Stimulated activated CD4-positive, alpha-beta T cell treated with anti-CD3 and anti-CD28 coated beads, TNF-alpha, amount 100 ng/mL, for 24 hours (primary cell): ENCODE measurements around the gene BMP2K.
"Not testable (repeated sequence)": the region's sequence is repeated elsewhere in the genome, so short reads cannot be mapped to it uniquely, and the experiment has no call there.

Experiments used
- DNase-seq, 3 experiments: peaks; one replicate each; pipeline ENCODE4 v3.0.0-alpha.2; 2020; ENCODE audit warnings: low read depth in 3 of 3

The BMP2K gene

DNA sequence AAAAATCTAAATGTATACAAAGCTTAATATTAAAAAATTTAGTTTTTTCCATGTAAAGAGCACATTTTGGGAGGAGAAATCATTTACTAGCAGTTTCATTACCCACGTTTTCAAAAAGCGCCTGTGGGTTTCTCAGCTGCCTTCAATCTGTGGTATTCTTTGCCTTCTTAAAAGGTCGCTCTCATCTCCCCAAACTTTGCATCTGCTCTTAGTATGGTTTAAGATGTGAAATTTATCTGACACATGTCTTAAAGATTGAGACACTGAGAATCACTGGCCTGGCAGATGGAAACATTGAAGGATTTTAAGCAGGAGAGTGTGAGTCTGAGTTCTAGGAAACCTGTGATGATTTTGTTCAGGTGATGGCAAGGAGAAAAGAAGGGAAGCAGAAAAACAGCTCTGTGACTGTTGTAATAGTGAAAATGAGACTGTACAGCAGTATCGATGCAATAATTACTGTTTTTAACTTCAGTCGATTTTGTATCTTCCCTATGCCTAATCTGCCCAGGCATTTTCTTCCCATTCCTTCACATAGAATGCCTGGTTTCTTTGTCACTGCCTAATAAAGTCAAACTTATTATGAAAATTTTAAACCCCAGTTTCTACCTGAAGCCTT lies 87.2 kb downstream of the BMP2K start:
- DNase-seq = no peak

DNA sequence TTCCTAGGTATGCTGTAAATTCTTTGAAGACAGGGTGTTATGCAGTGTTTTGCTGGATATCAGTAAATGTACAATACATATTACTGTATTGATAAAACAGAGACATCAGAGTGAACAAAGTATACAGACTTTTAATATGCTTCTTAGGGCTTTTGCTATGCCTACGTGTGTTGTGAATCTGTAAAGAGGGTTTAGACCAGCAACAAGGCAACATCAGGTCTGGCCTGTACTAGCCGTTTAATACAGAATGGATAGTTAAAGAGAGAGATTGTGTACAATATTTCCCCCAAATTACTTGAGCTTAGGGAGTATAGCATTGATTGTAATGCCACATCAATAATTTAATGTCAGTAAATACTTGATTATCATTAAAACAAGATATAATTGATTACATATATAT lies 87.8 kb downstream of the BMP2K start:
- DNase-seq = no peak

DNA sequence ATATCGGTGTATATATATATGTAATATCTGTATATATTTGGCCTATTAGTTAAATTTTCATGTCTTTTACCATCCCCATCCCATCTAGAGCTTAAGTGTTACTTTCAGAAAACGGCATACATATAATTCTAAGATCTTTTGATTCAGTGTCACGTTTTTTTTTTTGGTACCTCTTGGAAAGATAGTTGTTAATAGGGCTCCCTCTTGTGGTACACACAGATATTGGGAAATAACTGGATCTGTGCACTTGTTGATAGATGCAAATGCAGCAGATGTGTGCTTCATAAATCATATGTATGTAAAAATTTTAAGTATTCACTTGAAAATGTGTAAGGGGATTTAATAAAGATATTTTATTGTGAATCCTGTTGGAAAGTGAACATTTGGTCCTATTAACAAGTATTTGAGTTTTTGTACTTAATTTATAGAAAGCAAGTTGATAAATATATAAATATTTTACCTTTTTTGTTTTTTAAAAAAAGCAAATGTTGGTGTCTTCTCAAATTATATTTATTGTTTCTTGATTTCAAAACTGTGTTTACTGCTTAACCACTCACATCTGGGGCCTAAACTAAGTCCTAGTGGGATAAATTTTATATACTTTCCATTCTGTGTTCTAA lies 88.4 kb downstream of the BMP2K start:
- peak in 1 of 3 experiments; percentile 13 for DNase-seq

DNA sequence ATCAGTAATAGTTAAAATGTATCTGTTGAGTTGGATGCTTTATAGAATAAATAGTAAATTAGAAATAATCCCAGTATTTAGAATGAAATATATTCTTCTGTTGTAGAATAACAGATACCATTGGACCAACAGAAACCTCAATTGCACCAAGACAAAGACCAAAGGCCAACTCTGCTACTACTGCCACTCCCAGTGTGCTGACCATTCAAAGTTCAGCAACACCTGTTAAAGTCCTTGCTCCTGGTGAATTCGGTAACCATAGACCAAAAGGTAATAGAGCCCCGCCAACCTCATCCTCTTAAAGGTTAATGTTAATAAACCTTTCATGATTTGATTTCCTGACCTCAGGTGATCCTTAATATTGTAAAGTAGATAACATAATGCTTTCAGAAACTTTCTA lies 89.3 kb downstream of the BMP2K start:
- no peak for DNase-seq

DNA sequence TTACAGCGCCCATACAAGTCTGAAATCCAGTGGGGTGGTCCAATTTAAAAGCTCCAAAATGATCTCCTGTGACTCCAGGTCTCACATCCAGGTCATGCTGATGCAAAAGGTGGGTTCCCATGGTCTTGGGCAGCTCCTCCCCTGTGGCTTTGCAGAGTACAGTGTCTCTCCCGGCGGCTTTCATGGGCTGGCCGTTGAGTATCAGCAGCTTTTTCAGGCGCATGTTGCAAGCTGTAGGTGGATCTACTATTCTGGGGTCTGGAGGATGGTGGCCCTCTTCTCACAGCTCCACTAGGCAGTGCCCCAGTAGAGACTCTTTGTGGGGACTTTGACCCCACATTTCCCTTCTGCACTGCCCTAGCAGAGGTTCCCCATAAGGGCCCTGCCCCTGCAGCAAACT lies 92.6 kb downstream of the BMP2K start:
- not testable (repeated sequence) for DNase-seq

DNA sequence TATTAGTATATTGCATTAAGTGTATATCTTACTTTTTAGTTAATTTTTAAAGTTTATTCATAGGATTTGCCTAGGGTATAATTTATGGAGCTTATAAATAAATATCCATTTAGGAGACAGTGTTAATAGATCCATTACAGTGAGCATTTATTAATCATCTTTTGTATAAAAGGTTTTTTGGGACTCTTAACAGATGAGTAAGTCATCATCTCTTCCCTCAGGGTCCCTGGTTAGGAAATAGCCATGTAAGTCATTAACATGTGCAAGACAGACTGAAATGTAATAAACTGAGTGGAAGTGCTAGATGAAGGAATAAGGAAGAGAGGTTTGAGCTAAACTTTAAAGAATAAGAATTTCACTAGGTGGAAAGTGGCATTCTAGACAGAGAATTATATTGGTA lies 93.9 kb downstream of the BMP2K start:
- DNase-seq = no peak

DNA sequence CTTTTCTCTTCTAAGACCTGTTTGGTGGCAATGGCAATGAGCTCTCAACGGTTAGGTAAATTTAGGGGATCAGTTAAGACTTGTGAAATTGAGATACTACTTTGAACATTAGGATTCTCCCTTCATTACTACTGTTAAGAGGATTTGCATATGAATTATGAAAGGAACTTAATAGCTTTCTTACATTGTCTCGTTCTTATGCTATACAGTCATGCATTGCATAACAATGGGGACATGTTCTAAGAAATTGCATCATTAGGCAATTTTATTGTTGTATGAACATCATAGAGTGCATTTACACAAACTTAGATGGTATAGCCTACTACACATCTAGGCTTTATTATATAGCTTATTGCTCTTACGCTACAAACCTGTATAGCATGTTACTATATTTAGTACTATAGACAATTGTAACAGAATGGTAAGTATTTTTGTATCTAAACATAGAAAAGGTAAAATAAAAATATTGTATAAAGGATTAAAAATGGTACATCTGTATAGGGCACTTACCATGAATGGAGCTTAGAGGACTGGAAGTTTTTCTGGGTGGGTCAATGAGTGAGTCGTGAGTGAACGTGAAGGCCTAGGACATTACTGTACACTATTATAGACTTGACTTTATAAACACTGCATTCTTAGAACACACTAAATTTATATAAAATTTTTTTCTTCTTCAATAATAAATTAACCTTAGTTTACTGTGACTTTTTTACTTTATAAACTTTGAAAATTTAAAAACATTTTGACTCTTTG lies 100.6 kb downstream of the BMP2K start:
- DNase-seq = no peak

DNA sequence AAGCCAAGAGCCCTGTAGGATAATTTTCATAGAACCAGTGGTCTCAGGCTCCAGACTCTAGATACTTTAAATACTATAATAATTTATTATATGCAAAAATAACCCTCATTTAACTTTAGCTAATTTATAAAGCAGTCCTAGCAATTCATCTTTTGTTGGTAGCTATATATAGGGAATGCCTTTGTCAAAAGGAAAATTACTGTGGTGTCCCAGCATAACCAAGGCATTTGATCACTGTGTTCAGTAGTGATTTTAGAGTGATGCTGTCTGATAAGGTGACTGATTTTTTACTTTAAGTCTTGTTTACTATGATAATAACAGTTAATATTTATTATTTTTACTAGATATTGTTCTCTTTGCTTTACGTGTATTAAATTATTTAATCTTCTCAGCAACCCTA lies 101.9 kb downstream of the BMP2K start:
- no peak for DNase-seq

DNA sequence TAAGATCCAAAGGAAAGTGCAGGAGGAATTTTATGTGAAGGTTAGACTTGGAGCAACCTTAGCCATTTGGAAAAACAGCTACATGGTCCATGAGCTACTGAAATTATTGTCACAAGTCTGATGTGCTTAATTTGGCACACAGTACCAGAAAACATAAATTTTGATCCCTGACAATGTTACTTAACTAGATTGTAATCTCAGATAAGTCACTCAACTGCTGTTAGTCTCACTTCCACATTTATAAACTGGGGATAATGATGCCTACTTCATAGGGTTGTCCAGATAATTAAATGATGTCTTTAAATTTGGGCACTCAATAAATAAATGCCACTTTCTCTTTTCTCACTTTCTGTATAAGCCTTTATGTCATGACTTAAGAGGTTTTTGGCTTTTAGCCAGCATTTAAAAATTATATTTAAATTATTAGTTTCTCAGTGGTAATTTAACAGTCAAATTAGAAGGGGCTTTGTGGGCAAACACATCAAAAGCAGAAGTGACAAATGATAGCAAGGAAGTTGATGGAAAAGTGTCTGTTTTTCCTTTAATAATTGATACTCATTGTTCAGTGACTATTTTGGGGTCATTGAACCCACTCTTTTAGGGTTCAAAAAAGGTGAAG lies 104.8 kb downstream of the BMP2K start:
- no peak for DNase-seq

DNA sequence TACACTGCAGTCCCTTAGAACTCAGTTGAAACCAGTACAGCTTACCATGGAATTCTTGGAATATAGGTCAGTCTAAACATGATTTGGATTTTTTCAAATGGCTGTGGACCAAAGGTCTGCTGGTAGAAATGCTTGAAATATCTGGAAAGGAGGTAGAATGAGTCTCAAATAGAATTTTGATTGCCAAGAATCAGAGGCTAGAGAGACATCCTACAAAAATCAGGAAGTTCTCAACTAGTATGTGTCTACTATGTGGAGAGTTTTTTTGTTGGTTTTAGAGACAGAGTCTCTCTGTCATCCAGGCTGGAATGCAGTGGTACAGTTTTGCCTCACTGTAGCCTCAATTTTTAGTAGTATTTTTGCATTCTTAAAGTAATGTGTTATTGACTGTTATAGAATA lies 109.4 kb downstream of the BMP2K start:
- DNase-seq = no peak

DNA sequence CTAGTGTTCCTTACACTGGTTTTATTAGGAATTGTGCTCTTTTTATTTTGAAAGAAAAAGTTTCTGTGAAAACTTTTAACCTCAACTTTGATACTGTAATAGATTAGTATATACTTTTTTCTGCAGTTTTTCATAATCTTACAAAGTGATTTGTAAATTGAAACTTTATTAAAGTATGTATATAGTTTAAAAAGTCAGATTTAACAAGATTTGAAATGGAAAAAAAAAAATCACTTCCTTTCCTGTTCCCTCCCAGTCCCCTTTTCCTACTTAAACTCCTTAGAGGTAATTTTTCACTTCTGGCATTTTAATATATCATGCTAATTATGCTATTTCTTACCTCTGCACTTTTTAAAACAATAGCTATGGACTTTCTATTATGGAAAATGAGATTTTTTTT lies 113.8 kb downstream of the BMP2K start:
- no peak for DNase-seq

DNA sequence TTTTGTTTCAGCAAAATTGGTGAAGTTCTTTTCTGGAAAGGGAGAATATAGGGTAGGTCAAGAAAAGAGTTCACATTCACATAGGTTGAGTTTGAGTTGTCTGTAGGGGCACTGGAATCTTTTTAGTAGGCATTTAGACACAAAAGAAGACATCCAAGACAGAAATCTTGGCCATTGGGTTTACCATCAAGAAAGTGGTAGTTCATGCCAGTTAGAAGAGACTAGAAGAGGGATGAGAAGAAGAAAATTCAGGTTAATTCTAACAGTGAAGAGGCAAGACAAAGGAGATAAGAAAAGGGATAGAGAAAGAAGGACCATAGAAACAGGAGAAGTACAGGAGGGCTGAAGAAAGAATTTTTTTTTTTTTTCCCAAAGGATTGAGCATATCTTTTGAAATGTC lies 123.2 kb downstream of the BMP2K start:
- no peak for DNase-seq

DNA sequence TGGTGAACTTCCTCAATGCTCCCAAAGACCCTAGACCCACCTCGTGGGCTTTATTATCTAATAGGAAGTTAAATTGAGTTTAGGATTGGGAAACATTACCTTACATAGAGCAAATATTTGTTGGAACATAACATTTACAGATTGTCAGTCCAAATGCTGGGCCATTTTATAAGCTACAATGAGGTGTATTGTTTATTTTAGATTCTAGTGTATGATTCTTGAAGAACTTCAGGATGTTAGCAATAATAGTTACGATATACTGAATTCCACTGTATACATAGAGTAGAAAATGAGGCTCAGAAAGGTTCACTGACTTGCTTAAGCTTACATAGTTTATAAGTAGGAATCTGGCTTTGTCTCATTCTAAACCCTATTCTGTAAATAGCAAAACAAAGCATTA lies 125.7 kb downstream of the BMP2K start:
- DNase-seq = no peak

DNA sequence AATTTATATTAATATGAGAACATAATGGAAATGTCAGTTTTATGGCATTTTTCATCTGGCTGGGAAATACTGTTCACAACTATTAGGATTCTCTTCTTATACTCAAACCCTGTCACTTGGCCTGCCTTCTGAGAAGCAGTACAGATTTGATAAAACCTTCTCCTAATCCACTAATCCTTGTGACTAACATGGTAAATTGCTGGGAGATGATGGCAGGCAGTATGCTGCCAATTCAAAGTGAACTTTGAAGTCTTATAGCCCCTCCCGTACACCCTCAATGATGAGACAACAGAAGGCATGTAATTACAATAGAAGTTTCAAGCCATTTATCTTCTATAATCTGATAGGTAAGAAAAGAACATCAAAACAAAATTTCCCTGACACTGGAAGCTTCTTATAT lies 126.1 kb downstream of the BMP2K start:
- DNase-seq = no peak

DNA sequence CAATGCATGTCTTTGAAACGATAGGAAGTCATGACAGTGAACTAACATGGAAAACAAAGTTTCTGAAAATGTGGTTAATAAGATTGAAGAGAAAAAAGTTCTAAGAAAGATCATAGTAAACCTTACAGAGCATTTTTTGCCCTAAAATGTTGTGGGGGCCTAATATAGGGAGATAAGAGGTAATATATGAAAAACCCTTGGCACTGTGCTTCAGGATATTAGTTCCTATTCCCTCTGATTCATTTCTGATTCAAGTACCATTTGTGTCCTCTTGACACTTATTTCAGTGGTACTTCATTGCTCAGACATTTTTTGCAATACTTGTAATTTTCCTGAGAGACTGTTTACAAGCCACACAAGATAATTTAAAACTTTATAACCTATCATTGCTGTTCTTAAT lies 128.0 kb downstream of the BMP2K start:
- no peak for DNase-seq

DNA sequence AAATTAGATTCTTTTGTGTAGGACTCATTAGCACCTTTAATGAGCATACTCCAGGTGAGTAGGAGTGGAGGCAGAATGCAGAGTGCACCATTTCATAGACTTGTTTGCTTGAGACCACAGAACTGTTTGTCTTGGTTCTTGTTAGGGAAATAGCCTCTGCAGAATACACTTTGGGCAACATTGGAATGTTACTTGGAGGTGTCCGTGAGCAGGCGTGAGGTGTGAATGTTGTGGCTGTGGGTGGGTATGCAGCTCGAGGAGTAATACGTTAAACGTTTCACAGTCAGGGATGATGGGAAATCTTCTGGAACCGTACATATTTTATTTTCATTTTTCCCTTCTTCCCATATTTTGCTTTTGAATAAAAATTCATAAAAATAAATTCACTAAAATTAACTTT lies 131.5 kb downstream of the BMP2K start:
- DNase-seq = no peak

DNA sequence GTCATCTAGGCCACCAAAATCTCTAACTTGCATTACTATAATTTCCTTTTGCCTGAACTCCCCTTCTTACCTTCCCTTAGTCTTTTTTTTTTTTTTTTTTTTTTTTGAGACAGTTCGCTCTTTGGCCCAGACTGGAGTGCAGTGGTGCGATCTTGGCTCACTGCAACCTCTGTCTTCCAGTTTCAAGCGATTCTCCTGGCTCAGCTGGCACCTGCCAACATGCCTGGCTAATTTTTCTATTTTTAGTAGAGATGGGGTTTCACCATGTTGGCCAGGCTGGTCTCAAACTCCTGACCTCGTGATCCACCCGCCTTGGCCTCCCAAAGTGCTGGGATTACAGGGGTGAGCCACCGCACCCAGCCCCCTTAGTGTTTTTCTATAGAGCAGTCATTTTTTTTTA lies 132.8 kb downstream of the BMP2K start:
- not testable (repeated sequence) for DNase-seq

DNA sequence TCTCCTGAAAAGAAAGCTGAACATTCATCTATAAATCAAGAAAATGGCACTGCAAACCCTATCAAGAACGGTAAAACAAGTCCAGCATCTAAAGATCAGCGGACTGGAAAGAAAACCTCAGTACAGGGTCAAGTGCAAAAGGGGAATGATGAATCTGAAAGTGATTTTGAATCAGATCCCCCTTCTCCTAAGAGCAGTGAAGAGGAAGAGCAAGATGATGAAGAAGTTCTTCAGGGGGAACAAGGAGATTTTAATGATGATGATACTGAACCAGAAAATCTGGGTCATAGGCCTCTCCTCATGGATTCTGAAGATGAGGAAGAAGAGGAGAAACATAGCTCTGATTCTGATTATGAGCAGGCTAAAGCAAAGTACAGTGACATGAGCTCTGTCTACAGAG lies 134.5 kb downstream of the BMP2K start:
- DNase-seq = no peak

DNA sequence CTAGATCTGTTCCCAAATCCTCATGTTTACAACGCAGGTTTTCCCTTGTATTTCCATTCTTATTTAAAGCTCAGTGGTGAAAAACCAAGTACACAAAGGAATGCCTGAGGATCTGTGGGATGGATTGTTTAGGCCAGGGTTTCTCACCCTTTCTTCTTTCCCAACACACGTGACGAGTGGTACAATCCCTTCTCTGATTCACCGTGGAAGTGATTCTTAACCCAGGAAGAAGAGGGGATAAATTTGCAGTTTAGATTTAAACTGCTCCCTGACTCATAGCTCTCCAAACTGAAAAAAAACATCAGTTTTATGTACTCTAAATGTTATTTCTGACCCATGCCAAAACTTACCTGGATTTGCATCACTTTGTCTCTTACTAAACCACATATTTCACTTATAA lies 146.1 kb downstream of the BMP2K start:
- no peak for DNase-seq

DNA sequence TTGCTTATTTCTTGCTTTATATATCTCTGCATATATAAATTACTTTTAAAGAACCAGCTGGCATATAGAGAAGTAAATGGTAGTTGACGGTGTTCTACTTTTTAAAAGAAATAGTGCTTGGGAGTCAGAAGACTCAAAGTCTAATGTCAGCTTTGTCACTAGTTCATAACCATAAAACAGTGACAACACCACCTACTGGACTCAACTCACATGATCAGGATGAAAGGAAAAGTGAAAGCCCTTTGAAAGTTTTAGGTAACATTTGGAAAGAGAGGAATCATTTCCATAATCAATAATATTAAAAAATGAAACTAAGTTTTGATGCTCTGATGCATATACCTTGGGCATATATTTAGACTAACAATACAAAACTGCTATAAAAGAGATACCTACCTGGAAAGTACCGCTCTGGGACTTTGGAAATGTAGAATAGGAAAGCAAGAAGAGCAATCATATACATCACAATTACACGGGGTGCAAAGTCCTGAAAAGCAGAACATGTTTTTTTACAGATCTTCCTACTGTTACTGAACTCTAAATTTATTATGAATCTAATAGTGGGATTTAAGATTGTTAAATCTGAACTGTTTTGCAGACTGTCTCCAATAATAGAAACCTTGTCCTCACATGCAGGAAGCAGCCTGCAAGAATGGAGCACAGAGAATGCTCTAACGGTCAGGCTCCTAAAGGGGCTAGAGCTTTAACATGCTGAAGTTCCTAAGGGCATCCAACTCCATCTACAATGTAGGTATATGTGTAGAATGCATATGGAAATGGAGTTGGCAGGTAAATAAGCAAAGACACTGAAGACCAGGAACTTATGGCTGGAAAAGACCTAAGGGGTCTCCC lies 147.5 kb downstream of the BMP2K start:
- DNase-seq = no peak

DNA sequence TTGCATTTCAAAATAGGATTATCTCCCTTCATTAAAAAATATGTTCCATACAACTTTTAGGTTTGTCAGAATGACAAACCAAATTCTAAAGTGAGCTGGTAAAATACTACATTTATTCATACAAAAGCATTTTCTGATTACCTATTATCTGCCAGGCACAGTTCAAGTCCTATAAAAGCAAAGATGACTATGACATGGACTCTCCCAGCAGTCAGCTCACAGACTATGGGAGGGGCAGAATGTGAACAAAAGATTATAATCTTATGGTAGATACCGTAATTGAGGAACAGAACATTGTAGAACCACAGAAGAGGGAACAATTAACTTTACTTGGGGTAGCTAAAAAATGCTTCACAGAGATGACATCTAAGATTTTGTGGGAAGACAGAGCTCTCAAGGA lies 150.7 kb downstream of the BMP2K start:
- no peak for DNase-seq

DNA sequence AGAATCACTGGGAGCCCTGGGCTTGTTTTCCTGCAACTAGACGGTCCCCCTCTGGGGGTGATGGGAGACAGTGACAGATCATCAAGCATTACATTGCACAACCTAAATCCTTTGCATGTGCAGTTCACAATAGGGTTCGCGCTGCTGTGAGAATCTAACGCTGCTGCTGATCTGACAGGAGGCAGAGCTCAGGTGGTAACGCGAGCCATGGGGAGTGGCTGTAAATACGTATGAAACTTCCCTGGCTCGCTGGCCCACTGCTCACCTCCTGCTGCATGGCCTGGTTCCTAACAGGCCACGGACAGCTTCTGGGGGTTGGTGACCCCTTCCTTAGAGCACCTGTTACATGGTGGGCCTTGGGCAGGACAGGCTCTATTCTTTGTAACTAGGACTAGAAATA lies 152.7 kb downstream of the BMP2K start:
- DNase-seq = no peak
